Fibroblast of skin of right quadriceps (primary cell): ENCODE data around the gene MAST4.

Source experiments
- DNase-seq: peaks from one replicate; pipeline ENCODE4 v3.0.0-alpha.2; 2013

MAST4 gene

DNA sequence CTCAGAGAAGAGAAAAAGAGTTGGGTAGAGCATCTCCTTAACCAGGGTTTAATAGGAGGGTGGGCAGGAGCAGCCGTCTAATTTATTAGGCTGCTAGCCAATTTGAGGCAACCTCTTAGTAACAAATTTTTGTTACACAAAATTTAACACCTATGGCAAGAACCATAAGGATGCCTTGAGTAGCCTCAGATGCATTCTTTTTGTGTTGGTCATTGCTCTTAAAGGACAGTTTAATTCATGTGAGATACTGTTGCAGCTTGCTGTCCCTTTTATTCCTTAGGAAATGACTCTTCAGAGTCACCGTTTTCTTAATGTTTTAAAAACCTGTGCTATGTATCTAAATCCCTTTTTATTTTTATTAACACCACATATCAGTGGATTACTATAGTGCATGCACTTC, 255.1 kb downstream of the MAST4 start:
- DNase-seq, result peak; percentile 48

DNA sequence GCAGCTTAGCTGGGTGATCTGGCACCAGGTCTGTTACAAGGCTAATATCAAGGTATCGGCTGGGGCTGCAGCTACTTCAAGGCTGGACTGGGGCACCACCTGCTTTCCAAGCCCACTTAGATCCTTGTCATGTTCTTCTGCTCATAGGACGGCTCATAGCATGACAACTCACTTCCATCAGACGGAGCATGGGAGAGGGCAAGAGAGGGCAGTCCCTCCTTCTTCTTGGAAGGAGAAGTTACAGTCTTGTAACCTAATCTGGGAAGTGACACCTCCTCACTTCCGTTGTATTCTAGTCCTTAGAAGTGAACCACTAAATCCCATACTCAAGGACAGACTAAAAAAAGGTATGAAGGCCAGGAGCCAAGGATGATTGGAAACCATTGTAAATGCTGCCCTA, 258.2 kb downstream of the MAST4 start:
- DNase-seq, result no peak

DNA sequence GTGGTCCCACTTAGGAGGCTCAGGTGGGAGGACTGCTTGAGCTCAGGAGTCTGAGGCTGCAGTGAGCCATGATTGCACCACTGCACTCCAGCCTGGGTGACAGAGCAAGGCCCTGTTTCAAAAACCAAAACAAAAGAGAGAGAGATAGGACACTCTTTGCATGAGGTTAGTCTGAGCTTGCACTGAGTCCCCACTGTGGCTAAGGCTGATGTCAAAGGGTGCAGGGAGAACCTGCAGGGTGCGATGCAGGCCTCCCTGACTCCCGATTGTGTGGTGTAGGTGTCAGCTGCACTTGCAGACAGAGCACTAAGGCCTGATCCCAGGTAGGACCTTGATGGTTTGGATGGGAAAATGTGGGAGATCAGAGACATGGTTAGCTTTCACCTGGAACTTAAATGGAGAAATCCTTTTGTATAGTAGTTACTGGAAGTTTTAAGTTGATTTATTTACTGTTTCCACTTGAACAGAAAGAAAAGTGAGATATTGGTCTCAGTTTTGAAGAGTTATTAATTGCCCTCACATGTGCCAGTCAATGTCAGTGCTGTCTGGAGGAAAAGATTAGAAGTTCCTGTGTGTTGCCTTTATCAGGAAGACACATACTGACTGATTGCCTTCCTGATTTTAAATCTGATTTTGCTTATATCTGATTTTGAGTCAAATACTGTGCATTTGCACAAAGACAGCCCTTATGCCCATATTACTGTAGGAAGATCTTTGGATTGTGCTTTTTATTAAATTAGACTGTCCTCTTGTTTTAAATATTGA, 260.0 kb downstream of the MAST4 start:
- DNase-seq, result no peak

DNA sequence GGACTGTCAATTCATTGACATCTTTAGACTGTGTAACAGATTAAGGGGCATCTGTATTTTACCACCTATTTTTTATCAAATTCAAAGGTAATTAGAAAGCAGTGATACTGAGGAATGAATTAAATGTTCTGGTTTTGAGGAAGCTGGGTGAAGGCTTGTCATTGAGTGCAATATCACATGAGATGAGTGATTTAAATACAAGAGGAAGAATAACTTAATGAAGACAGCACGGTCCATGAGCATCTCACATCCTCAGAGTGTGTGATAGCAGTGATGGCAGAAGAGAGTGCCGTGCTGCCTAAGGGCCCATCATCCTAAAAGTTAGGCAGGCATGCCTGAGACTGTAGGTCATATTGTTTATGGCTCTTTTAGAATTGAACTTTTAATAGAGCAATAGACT, 263.3 kb downstream of the MAST4 start:
- DNase-seq, result no peak

DNA sequence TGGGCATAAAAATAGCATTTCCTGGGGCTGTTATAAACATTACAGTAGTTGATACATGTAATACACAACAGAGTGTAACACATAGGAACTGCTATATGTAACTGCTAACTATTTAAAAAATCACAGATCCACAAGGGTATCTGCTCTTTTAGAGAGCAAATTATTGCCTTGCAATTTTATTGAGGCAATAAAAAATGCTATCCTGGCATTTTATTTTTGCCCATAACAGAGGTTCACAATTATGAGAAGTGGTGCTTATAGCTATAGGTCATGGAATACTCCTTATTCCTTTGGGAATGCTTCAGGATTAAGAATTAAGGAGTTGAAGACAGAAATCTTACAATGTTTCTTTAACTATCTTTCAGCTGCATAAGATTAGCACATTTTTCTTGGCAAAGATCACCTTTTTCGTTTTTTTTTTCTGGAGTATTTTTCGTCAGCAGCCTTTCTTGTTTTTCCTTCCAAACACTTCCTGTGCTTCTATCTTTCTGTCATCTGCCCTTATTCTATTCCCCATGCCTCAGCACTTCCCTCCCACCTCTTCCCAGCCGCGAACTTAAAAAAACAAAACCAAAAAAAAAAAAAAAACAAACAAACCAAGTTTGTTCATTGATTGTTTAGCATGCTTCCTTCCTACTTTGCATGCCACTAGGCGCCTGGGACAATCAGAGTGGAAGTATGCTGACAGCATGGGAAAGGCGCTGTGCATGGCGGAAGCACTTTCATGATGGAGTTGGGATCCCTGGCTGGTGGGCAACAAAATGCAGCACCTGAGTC, 264.2 kb downstream of the MAST4 start:
- DNase-seq, result peak; percentile 41

DNA sequence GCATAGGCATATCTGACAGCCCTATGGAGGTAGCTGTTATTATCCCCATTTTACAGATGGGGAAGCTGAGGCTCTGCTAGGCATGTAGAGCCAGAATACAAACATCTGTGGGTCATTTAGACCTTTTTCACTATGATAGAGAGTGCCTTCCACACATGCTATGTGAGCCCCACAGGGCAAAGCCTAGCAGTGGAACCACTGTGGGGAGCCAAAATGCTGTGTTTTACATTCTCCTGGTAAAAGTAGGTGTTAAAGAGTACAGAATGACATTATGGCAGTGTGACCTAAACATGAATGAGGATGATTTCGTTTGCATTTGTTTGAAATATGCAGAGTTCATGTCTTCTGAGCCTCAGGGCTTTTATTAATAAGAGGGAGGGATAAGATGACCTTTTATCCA, 265.2 kb downstream of the MAST4 start:
- no peak for DNase-seq

DNA sequence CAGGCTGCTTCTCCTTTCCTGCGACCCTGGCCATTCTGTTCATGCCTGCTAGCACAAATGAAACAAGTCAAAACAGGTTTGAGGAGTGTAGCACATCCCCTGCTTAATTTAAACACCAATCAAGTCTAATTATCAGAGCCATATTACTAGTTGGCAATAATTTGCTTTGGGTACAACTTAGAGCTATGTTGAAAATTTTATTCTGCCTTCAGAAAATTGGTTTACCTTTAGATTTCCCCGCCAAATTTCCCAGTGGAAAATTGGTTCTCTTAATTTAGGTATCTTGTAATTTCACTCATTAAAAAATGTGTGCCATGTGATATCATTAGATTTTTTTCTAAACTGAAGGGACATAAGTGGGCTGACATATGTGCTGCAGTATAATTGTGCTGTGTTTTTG, 265.8 kb downstream of the MAST4 start:
- DNase-seq, result no peak

DNA sequence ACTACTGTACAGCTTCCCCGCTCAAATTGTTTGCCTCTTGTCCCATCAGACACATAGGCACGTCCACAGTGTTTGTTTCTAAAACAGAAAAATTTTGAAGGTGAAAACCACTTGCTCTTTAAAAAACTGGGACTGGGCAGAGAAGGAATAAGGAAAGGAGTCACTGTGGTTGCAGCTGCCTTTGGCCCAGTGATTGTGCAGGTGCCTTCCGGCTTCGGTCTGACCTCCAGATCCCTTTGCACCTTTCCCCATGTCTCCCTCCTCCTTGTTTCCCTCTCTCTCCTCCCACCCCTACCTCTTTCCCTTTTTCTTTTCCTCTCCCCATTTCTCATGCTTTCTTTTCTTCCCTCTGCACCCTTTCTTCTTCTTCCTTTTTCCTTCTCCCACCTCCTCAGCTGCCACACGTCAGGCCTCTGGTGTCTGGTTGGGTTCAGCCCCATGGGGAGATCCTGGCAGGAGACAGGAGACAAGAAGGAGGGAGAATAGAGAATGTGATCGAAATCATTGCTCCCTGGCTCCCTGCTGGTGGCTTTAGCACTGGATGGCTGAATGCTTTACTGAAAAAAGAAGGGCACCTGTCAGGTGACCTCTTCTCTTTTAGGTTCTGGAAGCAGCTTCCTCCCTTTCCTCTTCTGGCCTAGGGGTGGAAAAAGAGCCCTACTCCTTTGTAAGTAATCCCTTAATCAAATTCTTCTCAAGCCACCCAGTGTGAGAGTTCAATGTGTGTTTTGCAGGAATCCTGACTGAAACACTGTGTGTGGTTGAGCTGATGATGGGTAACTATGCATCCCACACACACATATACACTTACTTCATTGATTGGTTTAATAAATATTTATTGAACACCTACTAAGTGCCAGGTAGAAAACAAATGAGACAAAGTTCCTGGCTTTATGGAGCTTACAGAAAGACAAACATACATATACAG, 267.3 kb downstream of the MAST4 start:
- peak; percentile 22 for DNase-seq

DNA sequence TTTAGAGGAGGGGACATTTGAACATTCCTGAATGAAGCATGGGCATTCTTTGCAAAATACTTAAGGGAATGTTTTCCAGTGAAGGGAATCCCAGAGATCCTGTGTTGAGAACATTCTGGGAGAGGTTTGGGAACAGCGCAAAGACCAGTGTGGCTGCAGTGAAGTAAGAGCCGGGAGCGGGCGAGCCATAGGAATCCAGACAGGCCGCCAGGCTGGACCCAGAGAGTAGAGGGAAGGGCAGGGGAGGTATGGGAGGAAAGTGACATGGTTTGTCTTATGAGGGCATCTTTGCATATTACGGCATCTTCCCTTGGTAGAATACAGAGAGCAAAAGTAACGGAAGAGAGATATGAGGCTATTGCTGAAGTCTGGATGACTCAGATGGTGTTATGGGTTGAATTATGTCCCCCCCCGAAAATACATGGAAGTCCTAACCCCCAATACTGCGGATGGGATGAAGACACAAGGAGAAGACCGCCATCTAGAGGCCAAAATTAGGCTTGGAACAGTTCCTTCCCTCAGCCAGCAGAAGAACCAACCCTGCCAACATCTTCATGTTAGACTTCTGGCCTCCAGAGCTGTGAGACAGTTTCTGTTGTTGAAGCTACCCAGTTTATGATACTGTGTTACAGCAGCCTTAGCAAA, 268.2 kb downstream of the MAST4 start:
- DNase-seq, result peak; percentile 75

DNA sequence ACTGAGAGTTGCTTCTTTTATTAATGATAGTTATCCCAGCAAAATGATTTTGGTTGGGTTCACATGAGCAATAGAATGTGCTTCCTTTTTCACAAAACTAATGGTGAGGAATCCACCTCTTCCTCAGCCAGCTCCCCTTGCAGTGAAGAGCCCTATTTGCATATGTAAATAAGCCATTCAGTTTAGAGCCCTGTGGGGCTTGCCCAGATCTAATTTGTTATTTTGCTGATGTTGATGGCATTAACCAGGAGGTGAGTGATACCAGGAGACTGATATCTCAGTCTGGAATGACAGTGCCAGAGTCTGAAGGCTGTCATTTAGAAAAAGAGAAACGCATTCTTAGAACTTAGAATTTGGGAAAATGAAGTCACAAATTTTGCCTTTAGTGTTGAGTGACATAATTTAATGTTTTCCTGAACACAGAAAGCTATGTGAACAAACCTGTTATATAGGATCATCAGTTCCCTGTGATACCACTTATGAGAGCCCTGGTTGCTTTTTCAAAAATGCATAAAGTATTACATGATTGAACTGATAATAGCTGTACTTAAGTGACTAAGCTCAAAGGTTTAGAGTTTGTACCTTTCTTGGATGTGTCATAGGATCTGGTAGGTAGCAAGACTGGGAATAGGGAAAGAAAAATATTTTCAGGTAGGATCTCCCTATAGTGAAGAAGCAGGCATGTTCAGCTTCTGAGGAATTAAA, 271.6 kb downstream of the MAST4 start:
- DNase-seq, result no peak

DNA sequence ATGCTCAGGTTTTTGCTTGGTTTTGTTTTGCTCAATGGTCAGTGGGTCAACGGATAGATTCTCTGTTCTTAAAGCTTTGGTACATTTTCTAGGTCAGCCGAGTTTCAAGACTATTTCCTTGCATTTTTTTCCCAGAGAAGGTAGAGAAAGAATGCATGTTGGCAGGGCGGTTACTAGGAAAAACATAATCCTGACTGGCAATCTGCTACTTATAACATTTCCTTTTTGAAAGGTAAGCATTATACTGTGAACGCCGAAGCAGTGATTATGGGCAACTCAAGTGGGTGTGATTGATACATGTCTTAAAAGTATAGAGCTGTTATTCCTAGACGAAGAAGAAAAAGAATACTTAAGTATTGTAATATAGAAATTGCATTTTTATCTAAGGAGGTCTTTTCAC, 273.2 kb downstream of the MAST4 start:
- DNase-seq, result no peak

DNA sequence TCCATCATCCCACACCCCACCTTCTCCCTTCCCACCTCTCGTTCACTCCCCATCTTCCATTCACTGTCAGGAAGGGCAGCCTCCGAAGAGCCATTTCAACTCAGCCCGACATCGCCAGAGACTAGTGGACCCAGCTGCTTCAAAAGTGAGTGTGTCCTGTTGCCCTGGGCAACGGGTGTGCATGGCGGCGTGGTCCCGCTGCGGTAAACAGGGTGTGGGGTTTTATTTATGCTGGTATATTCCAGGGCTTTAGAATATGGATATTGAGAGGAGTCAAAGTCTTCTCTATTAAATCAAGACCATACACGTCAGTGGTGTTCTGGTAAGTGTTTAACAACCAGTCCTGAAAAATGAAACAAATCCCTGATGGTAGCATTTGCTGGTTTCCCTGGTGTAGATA, 274.5 kb downstream of the MAST4 start:
- DNase-seq, result no peak

DNA sequence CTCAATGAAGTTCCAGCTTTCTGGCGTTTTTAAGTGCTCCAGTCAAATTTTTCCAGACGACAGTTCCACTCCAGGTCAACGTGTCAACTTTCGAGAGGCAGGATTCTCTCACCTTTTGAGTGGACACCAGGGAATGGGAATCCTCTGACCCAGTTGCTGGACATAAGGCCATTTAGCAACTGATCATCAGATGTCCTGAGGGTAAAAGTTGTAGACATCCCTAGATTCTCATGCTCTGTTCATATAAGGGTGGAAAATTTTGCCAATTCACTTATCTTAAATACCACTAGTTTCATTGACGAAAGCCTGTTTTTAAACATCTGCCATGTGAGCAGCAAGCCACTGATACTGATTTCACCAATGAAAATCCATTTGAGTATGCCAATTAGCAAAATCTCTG, 275.5 kb downstream of the MAST4 start:
- DNase-seq, result no peak

DNA sequence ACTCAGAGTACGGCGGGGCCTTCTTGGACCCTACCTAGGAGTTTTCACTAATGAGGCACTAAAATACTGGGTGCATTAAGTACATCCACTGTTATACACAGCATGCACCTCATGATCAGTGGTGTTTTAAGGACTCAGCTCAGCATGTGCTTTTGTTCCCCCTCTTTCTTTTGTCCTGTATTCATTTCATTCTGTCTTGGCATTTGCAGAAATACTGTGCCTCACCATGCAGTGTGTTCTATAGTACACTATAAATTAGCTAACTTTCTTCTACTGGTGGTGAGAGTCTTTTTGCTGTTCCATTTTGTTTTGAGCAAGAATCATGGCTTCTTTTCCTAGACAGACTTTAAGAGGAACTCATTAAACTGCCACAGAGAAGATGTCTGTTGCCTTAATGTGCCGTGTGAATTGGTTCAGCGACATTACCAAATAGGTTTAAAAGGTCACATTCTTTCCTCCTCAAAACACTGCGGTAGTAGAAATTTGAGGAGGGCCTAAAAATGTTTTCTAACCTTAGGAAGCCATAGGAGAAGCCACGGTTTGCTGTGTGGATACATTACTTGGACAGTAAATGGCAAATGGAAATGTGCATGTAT, 276.6 kb downstream of the MAST4 start:
- no peak for DNase-seq

DNA sequence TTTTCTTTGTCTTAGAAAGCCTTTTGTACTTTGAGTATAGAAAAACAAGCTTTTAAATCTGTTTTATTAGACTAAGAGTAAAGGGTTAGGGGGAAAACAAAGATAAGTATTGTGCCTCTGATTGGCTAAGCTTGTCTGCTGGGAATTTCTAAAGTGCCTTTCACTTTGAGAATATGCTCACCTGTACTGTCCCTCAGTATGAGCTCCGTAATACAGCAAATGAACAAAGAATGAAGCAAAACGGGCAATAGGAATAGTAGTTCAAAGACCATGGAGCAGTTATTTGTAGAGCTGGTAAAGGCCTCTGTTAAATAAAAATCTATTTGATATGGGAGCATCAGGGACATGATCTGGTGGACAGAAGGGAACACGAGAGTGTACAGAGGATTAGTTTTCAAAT, 277.8 kb downstream of the MAST4 start:
- no peak for DNase-seq

DNA sequence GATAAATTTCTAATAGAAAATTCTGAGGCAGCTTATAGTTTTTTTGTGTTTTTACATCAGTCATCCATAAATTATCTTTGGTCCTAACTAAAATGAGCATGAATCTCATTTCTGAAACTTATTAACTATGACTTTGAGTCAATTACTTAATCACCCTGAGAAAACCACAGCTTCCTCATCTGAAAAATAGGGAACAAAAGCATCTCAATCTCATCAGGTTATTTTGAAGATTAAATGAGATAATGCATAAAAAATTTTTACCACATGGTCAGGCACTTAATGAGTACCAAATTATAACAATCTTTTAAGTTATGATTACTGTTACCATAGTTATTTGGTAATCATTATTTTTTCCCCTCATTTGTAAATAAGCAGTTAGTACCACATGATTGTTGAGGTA, 279.1 kb downstream of the MAST4 start:
- no peak for DNase-seq

DNA sequence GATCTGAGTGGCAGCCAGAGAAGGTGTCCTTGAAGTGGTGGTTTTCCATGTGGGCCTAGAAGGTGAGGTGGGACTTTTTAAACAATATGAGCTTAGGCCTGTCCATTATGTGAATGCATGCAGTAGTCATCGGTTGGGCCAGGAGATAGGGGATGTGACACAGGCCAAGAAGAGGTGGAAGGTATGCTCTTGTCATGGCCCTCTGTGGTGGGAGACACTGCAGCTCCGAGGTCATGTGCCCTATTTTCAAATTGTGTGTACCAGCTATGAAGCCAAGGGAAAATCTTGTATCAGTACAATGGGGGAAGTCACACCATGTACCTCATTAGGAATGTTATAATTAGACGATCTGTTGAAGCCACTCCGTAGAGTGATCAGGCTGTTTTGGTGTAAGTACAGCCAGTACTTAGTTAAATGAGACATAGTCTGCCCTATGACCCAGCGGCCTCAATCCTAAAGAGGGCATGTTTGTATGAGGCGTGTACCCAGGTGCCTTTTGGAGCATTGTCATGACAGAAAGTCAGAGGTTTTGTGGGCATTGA, 280.1 kb downstream of the MAST4 start:
- no peak for DNase-seq

DNA sequence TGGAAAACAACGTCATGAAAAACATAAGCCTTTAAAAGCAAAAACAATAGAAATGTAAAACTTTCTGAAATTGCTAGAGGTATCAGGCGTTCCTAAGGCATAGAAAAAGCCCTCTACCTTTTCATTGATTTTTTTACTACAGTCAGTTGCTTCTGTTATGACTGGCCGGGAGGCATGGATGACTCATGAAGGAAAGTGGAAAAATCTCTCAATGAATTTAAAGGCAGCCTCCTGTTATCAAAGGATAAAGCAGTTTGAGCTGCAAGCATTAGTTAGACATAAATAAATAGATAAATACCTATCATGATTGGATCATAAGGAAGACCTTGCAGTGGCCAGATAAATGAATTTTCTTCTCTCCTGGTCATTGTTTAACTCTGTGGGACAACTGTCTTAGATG, 281.6 kb downstream of the MAST4 start:
- DNase-seq, result no peak

DNA sequence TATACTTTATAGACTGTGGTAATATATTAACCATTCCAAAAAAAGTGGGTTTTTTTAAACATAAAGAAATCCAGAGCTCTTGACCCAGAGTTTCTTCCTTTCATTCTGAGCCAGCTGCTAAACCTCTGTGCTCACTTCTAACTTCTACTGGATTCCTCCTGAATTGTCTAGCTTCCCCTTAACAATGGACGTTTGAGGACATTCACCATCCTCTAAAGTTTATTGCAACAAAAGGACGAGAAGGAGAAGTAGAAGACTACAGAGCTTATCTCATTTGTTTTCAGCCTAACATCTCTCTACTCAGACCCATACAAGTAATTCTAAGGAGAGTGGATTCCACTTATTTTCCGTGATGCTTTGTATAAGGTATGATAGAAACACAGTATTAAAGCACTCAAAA, 284.2 kb downstream of the MAST4 start:
- DNase-seq, result no peak

DNA sequence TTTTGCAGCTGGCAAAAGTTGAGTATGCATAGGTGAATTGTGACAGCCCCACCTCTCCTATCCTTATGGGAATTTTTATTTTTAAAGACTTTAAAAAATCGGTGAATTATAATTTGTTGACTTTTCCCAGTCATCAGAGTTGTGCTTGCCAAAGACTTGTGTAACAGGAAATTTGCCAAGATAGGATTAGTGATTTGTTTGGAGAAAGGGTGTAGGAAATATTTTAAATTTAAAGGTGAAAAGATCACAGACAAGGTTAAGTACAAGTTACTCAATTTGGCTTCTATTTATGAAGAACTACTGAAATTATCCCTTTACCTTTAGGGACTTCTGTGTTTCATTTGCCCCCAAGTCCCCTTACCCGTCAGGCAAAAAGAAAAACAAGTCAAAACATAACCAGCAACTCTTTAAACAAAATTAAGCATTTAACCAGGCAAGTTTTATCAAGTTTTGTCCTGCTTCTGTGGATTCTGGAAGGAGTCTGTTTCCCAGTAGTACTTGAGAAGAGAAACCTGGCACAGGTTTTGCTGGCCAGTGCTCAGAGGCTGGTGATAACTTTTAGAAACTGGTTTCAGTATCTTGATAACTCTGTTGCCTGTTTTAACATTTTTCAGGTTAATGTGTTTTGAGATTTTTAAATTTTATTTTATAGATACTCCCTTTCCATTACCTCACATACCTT, 285.4 kb downstream of the MAST4 start:
- DNase-seq, result peak; percentile 25
